Measurements from ENCODE around the gene LY6G5C. TPM values are rescaled to one million over a fixed set of nuclear protein-coding genes. Genes with fewer than 3 reads are reported as not detected.

LY6G5C gene
- total RNA-seq, 2 donors from 2014 or later, result 1.2 to 4.9 TPM

- DNase-seq (ENCODE audit: low spot score), result no peak
- no peak overlapping the region for H3K4me3 ChIP-seq
- peaks cover 62% of the 10 kb centered on the region for H3K36me3 ChIP-seq
- H3K9me3 ChIP-seq, result no peaks in the 10 kb centered on the region
- TF ChIP-seq CTCF (IDR thresholded peaks at IDR 0.05), result no peak
- H3K27ac ChIP-seq, result no peak overlapping the region
- no peaks in the 10 kb centered on the region for H3K4me1 ChIP-seq
- no peaks in the 10 kb centered on the region for H3K27me3 ChIP-seq
Observed at GRCh38 chr6:31687321-31687720, 6.5 kb upstream of the LY6G5C start.

GRCh38 chr6:31686483-31686882, 5.6 kb upstream of the LY6G5C start:
- Histone ChIP-seq H3K9me3 (no peaks in the 10 kb centered on the region), H3K4me1 (peaks cover 0 to 4% of the 10 kb centered on the region in 2 donors), H3K27ac (no peak overlapping the region), H3K4me3 (no peak overlapping the region), H3K36me3 (peaks cover 53% of the 10 kb centered on the region), H3K27me3 (no peaks in the 10 kb centered on the region)
- no peak for TF ChIP-seq CTCF (IDR thresholded peaks at IDR 0.05)
- no peak for DNase-seq (ENCODE audit: low spot score)

GRCh38 chr6:31683591-31683990, 2.7 kb upstream of the LY6G5C start:
- H3K27ac ChIP-seq, result no peak overlapping the region

GRCh38 chr6:31681135-31681671, 336 bp upstream of the LY6G5C start:
- peaks cover 0 to 16% of the 10 kb centered on the region in 2 donors for H3K4me1 ChIP-seq
- no peak for DNase-seq (ENCODE audit: low spot score)
- H3K4me3 ChIP-seq, result peak overlapping the region; percentile 43 to 53
- peak in 1 of 2 donors; percentile 28 for TF ChIP-seq CTCF (IDR thresholded peaks at IDR 0.05)
- peak overlapping the region; percentile 60 to 72 for H3K27ac ChIP-seq
- H3K9me3 ChIP-seq, result no peaks in the 10 kb centered on the region
- no peaks in the 10 kb centered on the region for H3K27me3 ChIP-seq
- peaks cover 3% of the 10 kb centered on the region for H3K36me3 ChIP-seq

More at GRCh38 chr6:31683591-31683990, 2.7 kb upstream of the LY6G5C start:
- Histone ChIP-seq H3K9me3 (no peaks in the 10 kb centered on the region), H3K36me3 (peaks cover 24% of the 10 kb centered on the region), H3K27me3 (no peaks in the 10 kb centered on the region), H3K4me3 (no peak overlapping the region), H3K4me1 (peaks cover 0 to 16% of the 10 kb centered on the region in 2 donors)
- DNase-seq (ENCODE audit: low spot score), result no peak
- no peak for TF ChIP-seq CTCF (IDR thresholded peaks at IDR 0.05)

- no peaks in the 10 kb centered on the region for H3K27me3 ChIP-seq
- no peak for TF ChIP-seq CTCF (IDR thresholded peaks at IDR 0.05)
- H3K4me3 ChIP-seq, result no peak overlapping the region
- DNase-seq (ENCODE audit: low spot score), result no peak
- H3K36me3 ChIP-seq, result peaks cover 5% of the 10 kb centered on the region
- H3K27ac ChIP-seq, result no peak overlapping the region
- peaks cover 0 to 16% of the 10 kb centered on the region in 2 donors for H3K4me1 ChIP-seq
- H3K9me3 ChIP-seq, result no peaks in the 10 kb centered on the region
Observed at GRCh38 chr6:31677955-31678354, 2.9 kb downstream of the LY6G5C start.

GRCh38 chr6:31676904-31677303, 4.0 kb downstream of the LY6G5C start:
- no peak for TF ChIP-seq CTCF (IDR thresholded peaks at IDR 0.05)
- no peaks in the 10 kb centered on the region for H3K27me3 ChIP-seq
- H3K4me3 ChIP-seq, result no peak overlapping the region
- H3K4me1 ChIP-seq, result peaks cover 0 to 16% of the 10 kb centered on the region in 2 donors
- H3K9me3 ChIP-seq, result no peaks in the 10 kb centered on the region
- H3K36me3 ChIP-seq, result peaks cover 16% of the 10 kb centered on the region
- no peak for DNase-seq (ENCODE audit: low spot score)
- no peak overlapping the region for H3K27ac ChIP-seq

Data from right atrium auricular region (tissue), 2 donors.